A204.1 (cell line): ENCODE results near the gene PRKCZ.
"Not testable (repeated sequence)": the region's sequence is repeated elsewhere in the genome, so short reads cannot be mapped to it uniquely, and the experiment has no call there.

Experiments
- FAIRE-seq: peaks from 2 replicates; lab custom pipeline; 2012; peaks lifted over from hg19 to GRCh38; lab: Jason Lieb, UNC

The PRKCZ gene

DNA sequence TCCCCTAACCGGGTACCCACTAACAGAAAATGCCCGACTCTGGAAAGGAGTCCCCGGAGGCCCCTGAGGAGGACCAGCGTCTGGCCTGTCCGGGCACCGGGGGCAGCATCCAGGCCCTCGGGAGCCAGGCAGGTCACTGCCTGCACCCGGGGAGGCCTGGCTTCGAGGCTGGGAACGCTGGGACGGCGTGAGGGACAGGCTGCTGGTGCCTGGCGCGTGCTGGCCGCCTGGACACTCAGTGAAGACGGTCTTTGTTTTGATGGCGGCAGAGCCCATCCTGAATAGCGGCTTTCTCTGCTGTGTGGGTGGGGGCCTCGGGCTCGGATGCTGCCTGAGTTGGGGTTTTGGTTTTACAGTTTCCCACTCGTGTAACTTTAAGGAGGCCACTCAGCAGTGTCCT is 37.6 kb downstream of the PRKCZ start:
- no peak for FAIRE-seq

DNA sequence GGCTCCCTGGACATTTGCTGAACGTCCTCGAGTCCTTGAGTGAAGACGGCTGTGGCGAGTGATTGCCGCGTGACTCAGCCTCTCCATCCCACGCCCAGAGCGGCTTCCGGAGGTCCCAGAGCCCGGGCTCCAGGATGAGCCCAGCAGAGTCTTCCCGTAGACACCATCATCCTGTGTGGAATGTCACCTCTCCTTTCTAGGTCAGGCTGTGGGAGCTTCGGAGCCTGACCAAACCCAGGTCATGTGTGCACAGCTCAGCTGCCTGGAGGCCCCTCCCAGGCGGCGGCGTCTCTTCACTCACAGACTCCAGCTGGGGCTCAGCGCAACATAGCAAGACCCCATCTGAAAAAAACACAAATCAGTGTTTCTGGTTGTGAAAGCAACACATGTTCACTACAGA is 38.2 kb downstream of the PRKCZ start:
- no peak for FAIRE-seq

- no peak for FAIRE-seq
Observed at GRCh38 chr1:2089051-2089450, 38.8 kb downstream of the PRKCZ start.

DNA sequence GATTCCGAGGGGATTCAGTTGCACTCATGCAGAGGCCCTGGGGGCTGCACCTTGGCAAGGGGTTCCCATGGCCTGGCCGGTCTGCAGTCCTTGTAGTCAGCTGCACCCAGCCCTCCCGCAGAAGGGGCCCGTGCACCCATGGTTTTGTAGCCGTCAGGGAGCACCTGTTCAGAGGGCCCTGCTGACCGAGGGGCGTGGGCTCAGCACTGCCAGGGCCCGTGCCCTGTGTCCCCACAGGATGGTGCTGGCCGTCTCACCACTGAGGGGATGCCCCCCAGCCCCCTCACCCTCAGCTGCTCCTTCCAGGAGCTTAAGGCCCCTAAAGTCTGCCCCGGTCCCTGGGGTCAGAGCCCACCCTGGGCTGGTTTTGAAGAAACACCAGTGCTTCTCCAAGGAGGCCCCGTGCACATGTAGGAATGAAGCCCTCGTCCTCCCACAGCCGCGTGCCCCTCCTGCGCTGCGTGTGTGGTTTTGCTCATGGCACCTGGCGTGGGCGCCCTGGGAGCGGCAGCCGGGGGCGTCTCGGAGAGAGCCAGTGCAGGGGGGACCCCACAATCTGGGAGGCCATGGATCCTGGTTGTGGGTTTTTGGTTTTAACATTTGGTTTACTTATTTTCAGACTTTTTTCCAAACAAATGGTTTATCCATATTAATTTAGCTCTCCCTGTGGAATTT is 40.1 kb downstream of the PRKCZ start:
- FAIRE-seq: no peak

DNA sequence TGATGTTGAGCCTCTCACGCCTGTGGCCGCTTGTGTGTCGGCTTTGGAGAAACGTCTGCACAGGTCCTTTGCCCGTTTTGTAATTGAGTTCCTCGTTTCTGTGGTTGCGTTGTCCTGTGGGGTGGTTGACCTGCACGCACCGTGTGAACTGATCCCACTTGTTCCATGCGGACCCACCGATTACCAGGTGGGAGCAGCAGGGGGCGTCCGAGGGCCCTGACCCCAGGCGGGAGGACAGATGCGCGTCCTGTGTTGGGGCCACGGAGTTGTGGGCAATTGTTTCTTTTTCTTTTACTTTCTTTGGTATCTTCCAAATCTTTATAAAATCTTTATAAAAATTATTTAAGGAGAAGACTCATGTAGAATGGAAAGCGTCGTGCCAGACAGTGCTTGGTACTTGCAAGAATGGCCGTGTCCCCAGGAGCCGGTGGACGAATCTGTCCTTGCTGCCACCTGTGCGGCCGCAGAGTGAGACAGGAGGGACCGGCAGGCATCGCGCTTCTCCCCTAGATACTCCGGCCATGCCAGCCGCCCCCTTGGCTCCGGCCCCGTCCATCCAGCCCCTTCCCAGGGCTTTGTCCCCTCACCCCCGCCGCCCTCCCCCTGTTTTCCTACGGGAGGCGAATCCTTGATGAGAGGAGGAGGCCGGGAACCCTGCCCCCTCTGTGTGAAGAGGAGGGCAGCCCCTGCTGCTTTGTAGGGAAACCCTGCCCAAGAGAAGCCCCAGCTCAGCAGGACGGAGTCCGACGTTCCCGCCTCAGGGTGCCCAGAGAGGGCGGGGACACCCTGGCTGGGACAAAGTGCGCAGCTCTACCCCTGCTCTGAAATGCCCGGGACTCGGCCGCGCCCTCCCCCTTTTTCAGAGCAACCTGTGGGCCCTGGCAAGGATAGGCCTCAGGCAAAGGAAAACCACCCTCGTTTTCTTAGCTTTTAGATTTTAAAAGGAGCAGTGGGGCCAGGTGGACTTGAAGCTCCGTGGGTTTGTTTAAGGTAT is 41.7 kb downstream of the PRKCZ start:
- FAIRE-seq: no peak

- no peak for FAIRE-seq
Observed at GRCh38 chr1:2093055-2093454, 42.8 kb downstream of the PRKCZ start.

- no peak for FAIRE-seq
Observed at GRCh38 chr1:2093636-2094035, 43.4 kb downstream of the PRKCZ start.

- not testable (repeated sequence) for FAIRE-seq
Observed at GRCh38 chr1:2094269-2095158, 44.3 kb downstream of the PRKCZ start.

DNA sequence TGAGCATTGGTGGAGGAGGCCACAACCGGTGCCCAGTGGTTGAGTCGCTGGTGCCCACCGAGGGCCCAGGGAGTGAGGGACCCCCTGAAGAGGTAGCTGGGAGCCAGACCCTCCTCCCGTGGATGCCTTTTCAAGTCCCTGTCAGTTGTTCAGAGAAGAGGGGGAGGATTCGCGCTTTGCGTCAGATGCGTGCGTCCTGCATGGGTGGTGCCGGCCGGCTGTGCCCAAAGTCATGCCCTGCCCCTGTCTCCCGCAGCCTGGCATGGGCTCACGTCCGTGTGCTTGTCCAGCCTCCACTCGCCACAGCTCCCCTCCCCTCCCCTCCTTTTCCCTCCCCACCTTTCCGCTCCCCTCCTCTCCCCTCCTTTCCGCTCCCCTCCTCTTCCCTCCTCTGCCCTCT is 45.2 kb downstream of the PRKCZ start:
- no peak for FAIRE-seq

DNA sequence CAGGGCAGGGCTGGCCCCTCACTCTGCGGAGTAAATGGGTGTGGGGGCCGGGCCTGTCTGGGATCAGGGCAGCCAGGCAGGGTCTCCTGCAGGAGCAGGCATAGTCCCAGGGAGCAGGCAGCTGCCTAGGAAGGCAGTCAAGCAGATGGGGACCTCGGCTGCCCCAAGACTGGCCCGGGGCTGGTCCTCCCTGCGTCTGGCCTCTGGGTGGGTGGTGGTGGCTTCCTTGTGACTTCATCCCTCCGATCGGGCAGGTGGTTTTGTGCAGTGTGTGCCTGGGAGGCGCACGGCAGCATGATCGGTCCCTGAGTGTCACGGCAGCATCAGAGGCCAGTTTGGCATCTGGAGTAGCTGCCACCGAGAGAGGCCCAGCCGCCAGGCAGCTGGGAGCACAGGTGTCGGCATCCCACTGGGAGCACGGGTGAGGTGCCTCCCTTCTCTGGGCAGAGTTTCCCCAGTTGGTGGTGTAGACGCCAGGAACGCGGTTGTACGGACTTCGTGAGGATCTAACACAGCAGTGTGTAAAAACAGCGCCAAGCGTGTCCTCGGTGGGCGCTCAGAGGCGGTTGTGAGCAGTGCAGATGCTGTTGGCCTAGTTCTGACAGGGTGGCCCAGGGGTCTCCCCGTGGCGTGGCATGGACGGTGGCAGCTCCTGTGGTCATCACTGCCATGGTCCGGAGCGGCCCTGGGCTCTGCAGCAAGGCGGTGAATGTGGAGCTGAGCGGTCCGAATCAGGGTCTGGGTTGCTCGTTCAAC is 45.9 kb downstream of the PRKCZ start:
- no peak for FAIRE-seq

- no peak for FAIRE-seq
Observed at GRCh38 chr1:2097386-2098300, 47.4 kb downstream of the PRKCZ start.

GRCh38 chr1:2098301-2098698 is 48.1 kb downstream of the PRKCZ start:
- no peak for FAIRE-seq

- no peak for FAIRE-seq
Observed at GRCh38 chr1:2098839-2099785, 48.9 kb downstream of the PRKCZ start.

DNA sequence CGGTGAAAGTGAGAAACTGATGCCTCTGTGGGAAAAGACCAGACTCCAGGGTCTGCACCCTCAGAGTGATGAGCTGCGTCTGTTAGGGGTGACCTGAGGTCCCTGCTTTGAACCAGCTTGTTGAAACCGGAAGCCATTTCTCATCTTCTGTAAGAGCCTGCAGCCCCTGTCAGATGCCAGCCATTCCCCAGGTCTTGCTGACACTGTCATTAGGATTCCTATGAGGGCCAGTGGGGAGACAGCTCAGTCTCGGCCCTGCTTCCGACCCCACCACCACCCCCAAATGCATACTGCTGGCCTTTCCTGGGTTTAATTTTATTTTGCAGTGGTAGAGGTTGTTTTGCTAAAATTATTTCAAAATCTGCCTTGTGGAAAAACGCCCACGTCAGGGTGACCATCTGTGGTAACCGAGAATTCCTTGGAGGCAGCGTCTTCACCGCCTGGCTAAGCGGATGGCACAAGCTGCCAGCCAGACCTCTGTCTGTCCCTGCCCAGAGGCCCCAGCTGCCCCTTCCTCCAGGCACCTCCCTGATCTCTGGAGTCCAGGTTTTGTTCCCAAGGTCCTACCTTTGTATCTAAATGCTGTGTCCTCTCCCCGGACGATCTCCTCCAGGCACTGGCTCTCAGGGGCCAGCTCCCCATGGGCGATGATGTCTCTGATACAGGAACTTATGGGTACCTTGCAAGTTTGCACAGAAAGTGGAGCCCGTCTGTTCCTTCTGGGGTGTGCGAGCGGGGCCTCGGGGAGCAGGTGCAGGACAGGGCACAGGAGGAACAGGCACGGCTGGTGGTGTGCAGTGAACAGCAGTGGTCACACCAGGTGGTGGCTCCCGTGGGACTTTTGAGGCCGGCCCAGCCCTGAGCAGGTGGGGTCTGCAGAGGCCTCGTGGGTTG is 49.9 kb downstream of the PRKCZ start:
- FAIRE-seq: no peak

GRCh38 chr1:2100780-2101108 is 50.5 kb downstream of the PRKCZ start:
- FAIRE-seq: no peak

GRCh38 chr1:2101531-2101930 is 51.3 kb downstream of the PRKCZ start:
- no peak for FAIRE-seq

- no peak for FAIRE-seq
Observed at GRCh38 chr1:2101946-2102345, 51.7 kb downstream of the PRKCZ start.

- FAIRE-seq: no peak
Observed at GRCh38 chr1:2102753-2103152, 52.5 kb downstream of the PRKCZ start.
